Measurements from ENCODE around the gene CCDC57. TPM values are rescaled to one million over a fixed set of nuclear protein-coding genes. Genes with fewer than 3 reads are reported as not detected.
"Not testable (repeated sequence)": the region's sequence is repeated elsewhere in the genome, so short reads cannot be mapped to it uniquely, and the experiment has no call there.

CCDC57 gene
- total and polyA plus RNA-seq, 4 donors: 5.4 to 19.1 (median 11.7) TPM

GRCh38 chr17:82215972-82216300, 3.3 kb upstream of the CCDC57 start (continued):
- TF ChIP-seq ZBTB33 (IDR thresholded peaks at IDR 0.05) (no peak), RXRA (IDR thresholded peaks at IDR 0.05) (no peak), FOXA2 (IDR thresholded peaks at IDR 0.05) (no peak)

GRCh38 chr17:82215095-82215971, 2.7 kb upstream of the CCDC57 start:
- no peak for TF ChIP-seq MAX (IDR thresholded peaks at IDR 0.05)
- no peak for TF ChIP-seq SP1 (IDR thresholded peaks at IDR 0.05)
- no peak for TF ChIP-seq JUND (IDR thresholded peaks at IDR 0.05)
- no peak for TF ChIP-seq FOXA2 (IDR thresholded peaks at IDR 0.05)
- H3K36me3 ChIP-seq (ENCODE audit: control insufficient read depth in 4 of 4, insufficient read depth in 3 of 4, low read depth in 1 of 4, low read length in 3 of 4): no peaks in the 10 kb centered on the region
- no peak overlapping the region for H3K4me3 ChIP-seq (ENCODE audit: low read depth in 1 of 3, low read length in 3 of 3)
- no peak for DNase-seq (ENCODE audit: low spot score)
- peaks cover 4 to 24% (median 14%) of the 10 kb centered on the region in 4 donors for H3K4me1 ChIP-seq (ENCODE audit: control insufficient read depth in 4 of 4, insufficient read depth in 4 of 4, low read length in 3 of 4)
- 84% methylated on average over 25 of the region's 25 CpGs for WGBS
- no peaks in the 10 kb centered on the region for H3K9me3 ChIP-seq (ENCODE audit: control insufficient read depth in 4 of 4, low read length in 3 of 4)
- H3K27ac ChIP-seq (ENCODE audit: low read depth in 1 of 2, low read length in 2 of 2): peak overlapping the region; percentile 60 to 82
- no peak overlapping the region for H3K9ac ChIP-seq (ENCODE audit: low read depth in 1 of 2, low read length in 2 of 2)
- H3K27me3 ChIP-seq (ENCODE audit: control insufficient read depth in 4 of 4, insufficient read depth in 4 of 4, low read length in 3 of 4): no peaks in the 10 kb centered on the region

GRCh38 chr17:82214012-82214628, 1.5 kb upstream of the CCDC57 start:
- Histone ChIP-seq H3K4me1 (ENCODE audit: control insufficient read depth in 4 of 4, insufficient read depth in 4 of 4, low read length in 3 of 4) (peaks cover 4 to 24% (median 14%) of the 10 kb centered on the region in 4 donors), H3K36me3 (ENCODE audit: control insufficient read depth in 4 of 4, insufficient read depth in 3 of 4, low read depth in 1 of 4, low read length in 3 of 4) (no peaks in the 10 kb centered on the region), H3K4me3 (ENCODE audit: low read depth in 1 of 3, low read length in 3 of 3) (no peak overlapping the region), H3K9me3 (ENCODE audit: control insufficient read depth in 4 of 4, low read length in 3 of 4) (no peaks in the 10 kb centered on the region), H3K27ac (ENCODE audit: low read depth in 1 of 2, low read length in 2 of 2) (no peak overlapping the region), H3K9ac (ENCODE audit: low read depth in 1 of 2, low read length in 2 of 2) (no peak overlapping the region), H3K27me3 (ENCODE audit: control insufficient read depth in 4 of 4, insufficient read depth in 4 of 4, low read length in 3 of 4) (no peaks in the 10 kb centered on the region)
- WGBS: 92% methylated on average over 11 of the region's 11 CpGs
- no peak for DNase-seq (ENCODE audit: low spot score)
- TF ChIP-seq RAD21 (IDR thresholded peaks at IDR 0.05) (no peak), HNF4A (conservative IDR thresholded peaks at IDR 0.05) (no peak)

- Histone ChIP-seq H3K9me3 (ENCODE audit: control insufficient read depth in 4 of 4, low read length in 3 of 4) (no peaks in the 10 kb centered on the region), H3K4me1 (ENCODE audit: control insufficient read depth in 4 of 4, insufficient read depth in 4 of 4, low read length in 3 of 4) (peaks cover 4 to 24% (median 14%) of the 10 kb centered on the region in 4 donors), H3K27me3 (ENCODE audit: control insufficient read depth in 4 of 4, insufficient read depth in 4 of 4, low read length in 3 of 4) (no peaks in the 10 kb centered on the region), H3K4me3 (ENCODE audit: low read depth in 1 of 3, low read length in 3 of 3) (peak overlapping the region; percentile 35 to 94 (median 73)), H3K27ac (ENCODE audit: low read depth in 1 of 2, low read length in 2 of 2) (peak overlapping the region; percentile 69 to 71), H3K9ac (ENCODE audit: low read depth in 1 of 2, low read length in 2 of 2) (peak overlapping the region in 1 of 2 donors; percentile 74), H3K36me3 (ENCODE audit: control insufficient read depth in 4 of 4, insufficient read depth in 3 of 4, low read depth in 1 of 4, low read length in 3 of 4) (no peaks in the 10 kb centered on the region)
- TF ChIP-seq EGR1 (IDR thresholded peaks at IDR 0.05; ENCODE audit: low read depth in 2 of 2) (no peak), RXRA (IDR thresholded peaks at IDR 0.05) (no peak), RAD21 (IDR thresholded peaks at IDR 0.05) (no peak), JUND (IDR thresholded peaks at IDR 0.05) (no peak), FOXA2 (IDR thresholded peaks at IDR 0.05) (no peak), CTCF (IDR thresholded peaks at IDR 0.05; ENCODE audit: low read depth, low read length, missing input control) (no peak), FOXA1 (IDR thresholded peaks at IDR 0.05) (no peak), TAF1 (conservative IDR thresholded peaks at IDR 0.05) (no peak), HNF4G (IDR thresholded peaks at IDR 0.05) (no peak), NR2F2 (IDR thresholded peaks at IDR 0.05) (no peak), SP1 (IDR thresholded peaks at IDR 0.05) (no peak), YY1 (IDR thresholded peaks at IDR 0.05) (no peak)
- WGBS: 11% methylated on average over 37 of the region's 37 CpGs
- no peak for DNase-seq (ENCODE audit: low spot score)
These were observed 789 bp upstream of the CCDC57 start for GRCh38 chr17:82213251-82214011.

- peaks cover 0 to 20% (median 10%) of the 10 kb centered on the region in 4 donors for H3K4me1 ChIP-seq (ENCODE audit: control insufficient read depth in 4 of 4, insufficient read depth in 4 of 4, low read length in 3 of 4)
- not testable (repeated sequence) for H3K4me3 ChIP-seq (ENCODE audit: low read depth in 1 of 3, low read length in 3 of 3)
These were observed 2.0 kb downstream of the CCDC57 start for GRCh38 chr17:82210655-82211054.

More at GRCh38 chr17:82210655-82211054, 2.0 kb downstream of the CCDC57 start:
- H3K36me3 ChIP-seq (ENCODE audit: control insufficient read depth in 4 of 4, insufficient read depth in 3 of 4, low read depth in 1 of 4, low read length in 3 of 4); DNase-seq (ENCODE audit: low spot score); H3K9me3 ChIP-seq (ENCODE audit: control insufficient read depth in 4 of 4, low read length in 3 of 4); H3K27me3 ChIP-seq (ENCODE audit: control insufficient read depth in 4 of 4, insufficient read depth in 4 of 4, low read length in 3 of 4); H3K27ac ChIP-seq (ENCODE audit: low read depth in 1 of 2, low read length in 2 of 2); H3K9ac ChIP-seq (ENCODE audit: low read depth in 1 of 2, low read length in 2 of 2): not testable (repeated sequence)
- WGBS: 97% methylated on average over 11 of the region's 11 CpGs

Data from liver (tissue), 9 donors.